GM18526 (cell line): Measurements from ENCODE around the gene HSD11B2.

Source experiments
- POLR2A ChIP-seq: IDR thresholded peaks from 3 replicates; pipeline ENCODE4 v1.6.1; 2011; ENCODE audit not compliant: insufficient read length; ENCODE audit errors: extremely low read depth

The HSD11B2 gene

GRCh38 chr16:67393788-67394154 is 37.1 kb upstream of the HSD11B2 start:
- no peak for TF ChIP-seq POLR2A

DNA sequence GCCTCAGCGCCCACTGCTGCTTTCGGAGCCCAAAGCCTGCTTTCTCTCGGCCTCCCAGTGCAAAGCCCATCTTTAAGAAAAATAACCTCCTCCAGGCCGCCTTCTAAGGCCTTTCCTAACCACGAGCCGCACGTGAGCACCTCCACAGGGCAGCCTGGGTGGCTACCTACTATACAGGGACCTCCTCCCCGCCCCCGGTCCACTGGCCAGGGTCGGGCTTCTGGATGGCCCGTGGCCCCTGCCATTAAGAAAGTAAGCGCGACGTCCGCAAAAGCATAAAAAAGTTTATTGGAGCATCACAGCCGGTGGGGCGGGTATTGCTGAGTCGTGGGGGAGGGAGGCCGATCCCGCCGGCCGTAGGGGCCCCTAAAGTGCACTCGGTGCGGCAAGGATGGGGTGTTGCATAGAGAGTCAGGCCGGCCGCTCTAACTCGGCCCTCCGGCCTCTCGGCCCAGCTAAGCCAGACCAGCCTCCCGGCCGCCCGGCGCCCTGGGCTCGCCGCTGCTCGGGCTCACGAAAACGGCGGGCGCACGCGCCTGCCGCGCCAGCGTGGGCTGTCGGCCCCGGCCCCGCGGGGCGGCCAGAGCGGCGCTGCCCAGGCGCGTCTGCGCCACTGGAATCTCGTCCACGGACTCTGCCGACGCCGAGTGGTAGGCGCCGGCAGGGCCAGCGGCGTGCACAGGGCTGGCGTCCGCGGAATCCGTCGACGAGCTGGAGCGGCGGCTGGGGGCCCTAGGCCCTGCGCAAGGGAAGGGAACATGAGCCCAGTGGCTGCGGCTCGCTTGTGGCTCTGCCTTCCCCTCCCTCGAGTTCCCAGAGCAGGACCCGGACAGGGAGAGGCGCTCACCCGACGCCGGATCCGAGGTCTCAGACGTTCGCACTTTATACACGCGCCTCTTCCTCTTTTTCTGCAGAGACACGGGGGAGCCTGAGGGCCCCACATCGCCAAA is 36.5 kb upstream of the HSD11B2 start:
- TF ChIP-seq POLR2A = no peak

GRCh38 chr16:67395105-67395457 is 35.8 kb upstream of the HSD11B2 start:
- no peak for TF ChIP-seq POLR2A

GRCh38 chr16:67395458-67396158 is 35.3 kb upstream of the HSD11B2 start:
- TF ChIP-seq POLR2A = no peak

GRCh38 chr16:67396159-67397035 is 34.5 kb upstream of the HSD11B2 start:
- no peak for TF ChIP-seq POLR2A

DNA sequence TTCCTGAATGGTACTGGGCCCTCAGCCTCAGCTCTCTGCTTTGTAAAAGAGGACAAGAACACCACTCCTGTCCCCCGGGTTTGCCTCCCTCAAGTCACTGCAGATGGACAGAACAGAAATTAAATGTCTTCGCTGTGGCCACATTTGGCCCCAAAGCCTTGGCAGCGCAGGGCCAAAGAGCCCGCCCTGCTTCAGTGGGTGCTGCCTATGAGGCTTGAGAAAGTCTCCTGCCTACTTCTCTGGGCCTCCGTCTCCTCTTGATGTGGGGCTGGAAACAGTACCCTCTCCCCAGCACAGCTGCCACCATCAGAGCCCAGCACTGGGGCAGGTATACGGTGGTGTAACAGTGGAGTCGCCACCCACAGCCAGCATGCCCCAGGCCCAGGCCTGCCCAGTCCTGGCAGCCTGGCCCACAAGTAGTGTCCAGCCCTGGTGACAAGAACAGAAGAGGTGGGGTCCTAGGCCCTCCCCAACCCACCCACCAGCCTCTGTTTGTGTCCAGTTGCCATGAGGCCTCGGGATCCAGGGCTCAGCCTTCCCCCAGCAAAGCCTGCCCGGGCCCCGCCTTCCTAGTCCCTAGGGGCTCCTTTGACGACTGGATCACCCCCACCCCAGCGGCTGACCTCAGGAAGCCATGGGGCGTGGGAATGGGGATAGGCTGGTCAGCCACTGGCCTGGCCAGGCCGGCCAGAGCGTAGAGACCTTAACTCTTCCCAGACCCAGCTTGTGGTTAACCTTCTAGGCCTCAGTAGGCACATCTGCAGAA is 33.7 kb upstream of the HSD11B2 start:
- TF ChIP-seq POLR2A = no peak

DNA sequence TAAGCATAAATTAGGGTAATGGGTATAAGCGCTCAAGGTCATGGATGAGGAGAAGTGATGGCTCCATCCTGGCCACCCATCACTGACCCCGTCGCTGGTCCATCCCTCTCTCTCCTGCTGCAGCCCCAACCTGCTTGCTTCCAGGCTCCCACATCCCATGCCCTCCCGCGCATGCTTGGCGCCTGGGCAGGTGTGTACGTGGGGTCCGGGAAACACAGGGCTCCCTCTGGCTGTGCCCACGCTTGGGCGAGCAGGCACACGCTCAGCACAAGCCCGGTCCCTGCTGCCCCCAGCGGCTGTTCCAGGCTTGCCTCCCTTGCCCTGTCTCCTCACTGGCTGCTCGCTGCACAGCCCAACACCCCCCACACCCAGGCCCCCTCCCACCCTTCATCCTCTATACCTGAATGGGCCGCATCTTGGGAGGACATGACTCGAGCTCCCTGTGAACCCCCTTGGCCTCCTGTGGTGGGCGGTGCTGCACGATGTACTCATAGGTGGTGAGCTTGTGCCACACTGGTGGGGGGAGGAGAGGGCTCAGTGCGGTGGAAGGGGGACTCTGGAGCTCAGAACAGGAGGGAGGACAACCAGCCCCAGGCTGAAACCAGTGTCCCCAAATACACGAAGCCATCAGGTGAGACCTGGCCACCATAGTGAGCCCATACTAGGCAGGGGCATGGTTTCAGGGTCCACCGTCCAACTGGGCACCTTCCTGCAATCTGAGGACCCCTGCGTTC is 32.9 kb upstream of the HSD11B2 start:
- TF ChIP-seq POLR2A = no peak

- TF ChIP-seq POLR2A = no peak
These were observed 32.2 kb upstream of the HSD11B2 start for GRCh38 chr16:67398546-67399217.

- TF ChIP-seq POLR2A = no peak
These were observed 31.6 kb upstream of the HSD11B2 start for GRCh38 chr16:67399218-67399733.

DNA sequence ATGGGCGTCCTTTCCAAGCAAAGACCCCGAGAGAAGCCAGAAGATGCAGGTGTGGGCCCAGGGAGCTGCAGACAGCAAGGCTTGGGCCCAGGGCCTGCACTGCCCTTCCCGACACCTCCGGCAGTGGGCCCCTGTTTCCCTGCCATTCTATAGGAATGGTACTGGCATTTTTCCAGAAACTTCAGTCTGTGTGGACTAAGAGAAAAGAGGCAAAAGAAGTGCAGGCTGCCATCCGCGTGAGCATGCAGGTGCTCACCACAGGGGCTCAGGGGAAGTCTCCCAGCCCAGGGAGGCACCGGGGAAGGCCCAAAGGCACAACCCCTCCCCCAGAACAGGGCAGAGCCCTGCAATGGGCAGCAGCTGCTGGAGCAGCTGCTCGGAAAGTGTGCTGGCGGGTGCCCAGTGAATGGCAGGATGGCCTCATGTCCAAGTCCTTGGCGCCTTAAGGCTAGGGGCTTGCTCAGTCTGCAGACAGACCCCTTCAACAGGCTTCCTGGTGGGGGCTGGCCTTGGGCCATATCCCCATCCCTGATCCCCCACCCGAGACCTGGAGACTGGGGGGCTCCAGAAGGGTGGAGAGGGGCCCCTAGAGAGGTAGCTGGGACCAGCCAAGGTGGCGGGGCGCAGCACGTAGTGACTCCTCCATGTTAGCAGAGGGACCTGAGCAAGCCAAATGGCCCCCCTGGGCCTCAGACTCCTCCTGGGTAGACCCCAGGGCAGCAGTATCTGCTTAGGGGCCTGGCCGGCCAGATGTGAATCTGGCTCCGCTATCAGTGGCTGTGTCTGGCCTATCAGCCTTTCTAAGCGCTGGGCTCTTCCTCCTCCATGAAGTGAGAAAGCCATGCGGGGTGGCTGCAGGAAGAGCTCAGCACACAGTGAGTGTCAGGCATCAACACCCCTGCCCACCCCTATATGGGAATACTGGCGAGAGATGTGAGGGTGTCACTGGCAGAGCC is 30.9 kb upstream of the HSD11B2 start:
- no peak for TF ChIP-seq POLR2A

DNA sequence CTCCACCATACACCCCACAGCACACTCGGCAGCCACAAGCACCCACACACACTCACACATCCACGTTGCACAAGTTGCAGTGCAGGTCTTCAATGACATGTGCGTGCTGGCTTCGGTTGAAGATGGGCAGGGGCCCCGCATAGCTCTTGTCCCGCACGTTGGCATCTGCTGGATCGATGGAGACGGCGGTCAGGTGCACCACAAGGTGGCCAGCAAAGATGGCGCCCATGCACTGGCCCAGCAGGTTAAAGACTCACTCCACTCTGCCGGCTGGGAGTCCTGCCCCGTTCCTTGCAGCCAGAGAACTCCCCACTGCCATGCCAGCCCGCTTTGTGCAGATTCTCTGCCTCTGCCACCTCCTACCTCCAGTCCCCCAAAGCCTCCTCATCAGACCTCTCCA is 30.0 kb upstream of the HSD11B2 start:
- no peak for TF ChIP-seq POLR2A

GRCh38 chr16:67403976-67404555 is 26.9 kb upstream of the HSD11B2 start:
- no peak for TF ChIP-seq POLR2A
